ENCODE measurements around the gene HOXC13. TPM values are rescaled to one million over a fixed set of nuclear protein-coding genes. Genes with fewer than 3 reads are reported as not detected.

The HOXC13 gene
- total and polyA plus RNA-seq, 2 of the 13 experiments (the other 11 are each of a cell fraction or from before 2014, with no cell fraction given): 0.07 TPM; not detected in 1

- CTCF ChIA-PET (ENCODE audit: low intra/inter-chr PET ratio, low total read pairs): no interaction called here
- POLR2A ChIA-PET: no interaction called here
- no peak overlapping the region for H3K27ac ChIP-seq (ENCODE audit: extremely low read length, insufficient read depth, low read length)
- no peak for ATAC-seq
- H2AFZ ChIP-seq (ENCODE audit: low read length): no peak overlapping the region
- H3K36me3 ChIP-seq (replicated peaks in 1 of 2; ENCODE audit: control insufficient read depth in 1 of 2, insufficient read depth in 2 of 2, low read length in 2 of 2): no peaks in the 10 kb centered on the region
- H3K79me2 ChIP-seq (ENCODE audit: insufficient read depth, low read length): no peaks in the 10 kb centered on the region
- BruUV-seq (replicated peaks): no TSS peak
- peaks cover 19 to 99% of the 10 kb centered on the region in 2 experiments for H3K27me3 ChIP-seq (ENCODE audit: control insufficient read depth in 1 of 2, insufficient read depth in 2 of 2, low read length in 2 of 2)
- H3K9me3 ChIP-seq (ENCODE audit: low read length): no peaks in the 10 kb centered on the region
- in situ Hi-C loops (cut with HindIII; ENCODE audit: extremely low pct_ligation_motif_present, low pct_unique_long_range_greater_than_20kb): no loop called here
- H3K9ac ChIP-seq (ENCODE audit: insufficient read depth, low read depth, low read length): no peak overlapping the region
- no peak overlapping the region for H3K4me2 ChIP-seq (ENCODE audit: low read depth, low read length)
- H3K4me1 ChIP-seq (ENCODE audit: insufficient read depth, low read length): no peaks in the 10 kb centered on the region
- intact Hi-C loops (cut with micrococcal nuclease; ENCODE audit: unreplicated experiment): no loop called here
- FAIRE-seq: no peak
- no peak overlapping the region for H3K4me3 ChIP-seq (replicated peaks in 1 of 3; ENCODE audit: insufficient read depth in 1 of 3, low read depth in 2 of 3, low read length in 3 of 3)
- 0 out of 2 replicates have a peak, but pooled peaks cover 2% of the 10 kb centered on the region for H4K20me1 ChIP-seq (ENCODE audit: insufficient read depth, low read length)
- no peak for DNase-seq (ENCODE audit: low spot score)
- TF ChIP-seq ESRRA (CRISPR knock-in tag; IDR thresholded peaks at IDR 0.05; ENCODE audit: low read depth) (no peak), GMEB2 (CRISPR knock-in tag; IDR thresholded peaks at IDR 0.05; ENCODE audit: low read depth) (no peak), ZBTB21 (CRISPR knock-in tag; IDR thresholded peaks at IDR 0.05) (no peak), THYN1 (CRISPR knock-in tag; IDR thresholded peaks at IDR 0.05; ENCODE audit: borderline replicate concordance, low read depth) (no peak), JDP2 (CRISPR knock-in tag; IDR thresholded peaks at IDR 0.05; ENCODE audit: borderline replicate concordance) (no peak), ZNF850 (CRISPR knock-in tag; conservative IDR thresholded peaks at IDR 0.05) (no peak), ZNF34 (CRISPR knock-in tag; IDR thresholded peaks at IDR 0.05; ENCODE audit: borderline replicate concordance) (no peak), SMAD3 (CRISPR knock-in tag; IDR thresholded peaks at IDR 0.05) (no peak), TRIM24 (CRISPR knock-in tag; IDR thresholded peaks at IDR 0.05) (no peak), PHF5A (CRISPR knock-in tag; IDR thresholded peaks at IDR 0.05; ENCODE audit: low read depth, unreplicated experiment) (no peak), NFYB (CRISPR knock-in tag; IDR thresholded peaks at IDR 0.05) (no peak), RXRB (CRISPR knock-in tag; IDR thresholded peaks at IDR 0.05; ENCODE audit: borderline replicate concordance) (no peak), SP140L (CRISPR knock-in tag; IDR thresholded peaks at IDR 0.05; ENCODE audit: borderline replicate concordance) (no peak), GZF1 (CRISPR knock-in tag; IDR thresholded peaks at IDR 0.05) (no peak), E2F5 (CRISPR knock-in tag; conservative IDR thresholded peaks at IDR 0.05) (no peak), ZNF703 (CRISPR knock-in tag; IDR thresholded peaks at IDR 0.05; ENCODE audit: borderline replicate concordance) (no peak), ZSCAN20 (CRISPR knock-in tag; IDR thresholded peaks at IDR 0.05; ENCODE audit: borderline replicate concordance) (no peak), ZNF75D (CRISPR knock-in tag; IDR thresholded peaks at IDR 0.05; ENCODE audit: borderline replicate concordance) (no peak), NR2F2 (IDR thresholded peaks at IDR 0.05; ENCODE audit: borderline replicate concordance, low read depth) (no peak)
- 2% methylated on average over 2 of the region's 2 CpGs for WGBS (ENCODE audit: low lambda C conversion rate)
These were observed 25.7 kb downstream of the HOXC13 start for GRCh38 chr12:53964315-53964713.

Data from HepG2 (cell line).